GM19328 (cell line): Measurements from ENCODE around the gene PTPN11.
A peak's percentile ranks its signal among the peaks of the same experiment; 100 is the strongest.
"Not testable (repeated sequence)": the region's sequence is repeated elsewhere in the genome, so short reads cannot be mapped to it uniquely, and the experiment has no call there.

Source experiments
- ATAC-seq: cut with Tn5 transposase; IDR thresholded peaks from one replicate; pipeline ENCODE4 v1.9.1; 2021; ENCODE audit warnings: mild to moderate bottlenecking, moderate library complexity; ENCODE audit not compliant: unreplicated experiment

PTPN11 gene

DNA sequence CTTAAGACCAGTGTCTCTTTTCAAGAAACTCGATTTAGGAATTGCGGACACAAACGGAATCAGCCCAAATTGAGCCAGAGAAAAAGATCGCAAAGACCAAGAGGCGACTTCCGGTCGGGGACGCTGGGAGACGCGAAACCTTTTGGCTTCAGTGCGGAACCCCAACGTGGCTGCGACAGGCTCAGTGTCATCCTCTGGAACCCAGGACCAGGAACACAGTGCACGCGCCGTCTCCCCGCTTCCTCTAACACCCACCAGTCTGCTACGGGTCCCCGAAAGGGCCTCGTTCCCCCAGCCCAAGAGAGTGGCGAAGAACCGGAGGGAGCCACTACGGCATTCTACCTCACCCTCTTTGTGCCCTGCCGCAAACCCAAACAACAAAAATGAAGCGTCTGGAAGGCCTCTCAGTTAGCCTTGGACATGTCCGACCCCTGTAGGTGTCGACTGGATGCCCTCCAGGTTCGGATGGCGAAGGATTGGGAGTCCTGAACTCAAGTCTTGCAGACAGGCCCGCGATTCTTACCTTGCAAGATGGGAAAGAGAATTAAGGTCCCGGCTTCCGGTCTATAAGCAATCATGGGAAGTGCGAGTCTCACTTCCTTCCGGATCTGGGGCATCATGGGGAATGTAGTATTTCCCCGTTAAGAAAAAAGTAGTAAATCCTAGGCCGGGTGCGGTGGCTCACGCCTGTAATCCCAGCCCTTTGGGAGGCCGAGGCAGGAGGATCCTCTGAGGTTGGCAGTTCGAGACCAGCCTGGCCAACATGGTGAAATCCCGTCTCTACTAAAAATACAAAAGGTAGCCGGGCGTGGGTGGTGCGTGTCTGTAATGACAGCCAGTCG is 9.5 kb upstream of the PTPN11 start, which contains the start of gene RPL6:
Gene RPL6 (minus strand): TSS at position 542 of the 842 bp plus-strand sequence. CDS start 949 bp downstream, outside the sequence.
- ATAC-seq, result peak; percentile 74

GRCh38 chr12:112409906-112410244 is 8.9 kb upstream of the PTPN11 start:
- ATAC-seq, result no peak

- ATAC-seq, result no peak
Measured at GRCh38 chr12:112413855-112414625, 4.7 kb upstream of the PTPN11 start.

DNA sequence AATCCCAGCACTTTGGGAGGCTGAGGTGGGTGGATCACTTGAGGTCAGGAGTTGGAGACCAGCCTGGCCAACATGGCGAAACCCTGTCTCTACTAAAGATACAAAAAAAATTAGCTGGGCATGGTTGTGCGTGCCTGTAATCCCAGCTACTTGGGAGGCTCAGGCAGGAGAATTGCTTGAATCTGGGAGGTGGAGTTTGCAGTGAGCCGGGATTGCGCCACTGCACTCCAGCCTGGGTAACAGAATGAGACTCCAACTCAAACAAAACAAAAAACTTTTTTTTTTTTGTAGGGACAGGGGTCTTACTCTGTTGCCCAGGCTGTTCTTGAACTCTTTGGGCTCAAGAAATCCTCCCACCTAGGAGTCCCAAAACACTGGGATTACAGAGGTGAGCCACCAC is 3.3 kb upstream of the PTPN11 start:
- not testable (repeated sequence) for ATAC-seq

GRCh38 chr12:112418273-112418607 is 507 bp upstream of the PTPN11 start:
- no peak for ATAC-seq

DNA sequence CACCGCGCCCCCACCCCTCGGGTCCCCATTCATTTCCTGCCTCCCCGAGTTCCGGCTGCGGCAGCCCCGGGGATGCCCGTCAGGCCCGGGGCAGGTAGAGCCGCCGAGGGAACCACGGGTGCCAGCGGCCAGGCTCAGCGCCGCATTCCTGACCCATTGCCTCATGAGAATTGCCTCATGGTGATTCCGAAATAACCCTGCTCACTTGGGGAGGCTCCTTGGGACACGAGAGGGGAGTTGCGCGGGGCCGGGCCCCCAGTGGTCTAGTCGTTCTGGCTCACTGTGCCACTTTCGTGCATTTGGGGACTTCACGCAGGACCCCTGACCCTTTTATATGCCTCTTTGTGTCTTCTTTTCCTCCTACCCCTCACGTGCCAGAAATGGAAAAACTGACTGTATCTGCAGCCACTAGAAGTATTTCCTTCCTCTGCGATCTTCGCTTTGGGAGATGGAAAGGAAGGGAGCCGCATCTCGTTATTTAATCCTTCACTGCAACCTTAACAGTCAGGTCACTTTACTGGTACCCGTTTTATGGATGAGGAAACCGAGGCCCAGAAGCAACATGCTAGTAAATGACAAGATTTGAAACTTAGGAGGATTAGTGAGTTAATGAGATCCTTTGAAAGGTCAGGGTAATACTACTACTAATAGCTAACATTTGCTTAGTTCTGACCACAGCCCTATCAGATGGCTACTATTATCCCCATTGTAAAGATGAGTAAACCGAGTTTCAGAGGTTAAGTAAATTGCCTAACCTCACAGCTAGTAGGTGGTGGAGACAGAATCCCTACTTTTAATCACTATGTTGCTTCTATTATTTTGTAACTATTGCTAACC is 768 bp downstream of the PTPN11 start:
- no peak for ATAC-seq

- ATAC-seq, result no peak
Measured at GRCh38 chr12:112420740-112421139, 2.0 kb downstream of the PTPN11 start.

DNA sequence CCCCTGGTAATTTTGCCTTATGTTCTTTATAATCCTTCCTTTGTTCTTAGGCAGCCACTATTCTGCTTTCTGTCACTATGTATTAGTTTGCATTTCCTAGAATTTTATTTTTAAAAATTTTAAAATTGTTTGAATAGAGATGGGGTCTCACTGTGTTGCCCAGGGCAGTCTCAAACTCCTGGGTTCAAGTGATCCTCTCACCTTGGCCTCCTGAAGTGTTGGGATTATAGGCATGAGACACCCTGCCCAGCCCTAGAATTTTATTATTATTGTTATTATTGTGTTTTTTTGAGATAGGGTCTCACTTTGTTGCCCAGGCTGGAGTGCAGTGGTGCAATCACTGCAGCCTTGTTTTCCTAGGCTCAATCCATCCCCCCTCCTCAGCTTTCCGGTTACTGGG is 2.6 kb downstream of the PTPN11 start:
- no peak for ATAC-seq

- no peak for ATAC-seq
Measured at GRCh38 chr12:112422531-112422930, 3.8 kb downstream of the PTPN11 start.

- ATAC-seq, result no peak
Measured at GRCh38 chr12:112424126-112424525, 5.4 kb downstream of the PTPN11 start.

GRCh38 chr12:112425582-112426382 is 7.0 kb downstream of the PTPN11 start:
- no peak for ATAC-seq

- no peak for ATAC-seq
Measured at GRCh38 chr12:112427760-112428159, 9.0 kb downstream of the PTPN11 start.

DNA sequence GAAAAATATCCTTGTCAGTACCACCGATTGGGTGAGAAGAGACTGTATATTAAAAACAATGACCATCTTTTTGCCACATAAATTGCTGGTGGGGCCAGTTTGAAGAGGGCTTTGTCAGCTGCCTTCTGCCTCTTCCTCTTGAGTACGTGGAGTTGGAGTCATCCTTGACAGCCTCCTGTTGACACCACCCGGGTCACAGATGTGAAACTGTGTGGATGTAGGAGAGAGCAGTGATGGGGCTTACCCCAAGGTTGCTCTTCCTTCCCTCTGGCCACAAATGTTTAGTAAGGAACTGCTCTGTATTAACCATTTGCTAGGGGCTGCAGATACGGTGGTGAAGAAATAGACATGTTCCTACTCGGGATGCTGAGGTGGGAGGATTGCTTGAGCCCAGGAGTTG is 12.2 kb downstream of the PTPN11 start:
- no peak for ATAC-seq

DNA sequence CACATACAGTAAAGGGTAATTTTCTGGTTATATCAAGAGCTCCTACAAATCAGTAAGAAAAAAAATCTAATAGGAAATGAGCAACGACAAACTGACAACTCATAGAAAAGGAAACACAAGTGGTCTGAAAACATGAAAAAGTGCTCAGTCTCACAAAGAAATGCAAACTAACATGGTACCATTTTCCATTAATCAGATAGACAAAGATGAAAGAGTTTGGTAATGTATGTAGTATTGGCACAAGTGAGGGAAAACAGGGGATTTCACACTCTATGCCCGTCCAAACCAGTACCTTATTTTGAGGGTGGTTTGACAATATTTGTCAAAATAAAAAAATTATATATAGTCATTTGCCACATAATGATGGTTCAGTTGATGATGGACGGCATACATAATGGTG is 13.2 kb downstream of the PTPN11 start:
- ATAC-seq, result no peak

GRCh38 chr12:112433551-112433950 is 14.8 kb downstream of the PTPN11 start:
- ATAC-seq, result no peak

- ATAC-seq, result not testable (repeated sequence)
Measured at GRCh38 chr12:112438645-112439044, 19.9 kb downstream of the PTPN11 start.

DNA sequence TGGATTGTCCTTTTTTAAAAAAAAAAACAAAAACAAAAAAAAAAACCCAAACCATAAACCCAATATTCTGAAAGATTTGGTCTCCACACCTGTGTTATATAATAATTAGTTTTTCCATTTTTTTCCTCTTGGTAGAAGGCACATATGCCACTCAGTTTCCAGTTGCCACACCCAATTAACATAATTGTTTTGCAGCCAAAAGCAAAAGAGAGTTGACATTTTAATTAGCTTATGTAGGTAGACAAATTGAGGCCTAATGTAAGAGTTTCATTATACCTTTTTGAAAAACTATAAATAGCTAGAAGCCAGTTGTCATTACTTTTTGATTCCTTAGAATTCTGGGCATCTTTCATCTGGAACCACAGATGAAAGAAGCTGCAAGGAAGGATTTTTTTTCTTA is 21.0 kb downstream of the PTPN11 start:
- ATAC-seq, result no peak

GRCh38 chr12:112440653-112441052 is 21.9 kb downstream of the PTPN11 start:
- ATAC-seq, result not testable (repeated sequence)

GRCh38 chr12:112443916-112444315 is 25.2 kb downstream of the PTPN11 start:
- no peak for ATAC-seq

DNA sequence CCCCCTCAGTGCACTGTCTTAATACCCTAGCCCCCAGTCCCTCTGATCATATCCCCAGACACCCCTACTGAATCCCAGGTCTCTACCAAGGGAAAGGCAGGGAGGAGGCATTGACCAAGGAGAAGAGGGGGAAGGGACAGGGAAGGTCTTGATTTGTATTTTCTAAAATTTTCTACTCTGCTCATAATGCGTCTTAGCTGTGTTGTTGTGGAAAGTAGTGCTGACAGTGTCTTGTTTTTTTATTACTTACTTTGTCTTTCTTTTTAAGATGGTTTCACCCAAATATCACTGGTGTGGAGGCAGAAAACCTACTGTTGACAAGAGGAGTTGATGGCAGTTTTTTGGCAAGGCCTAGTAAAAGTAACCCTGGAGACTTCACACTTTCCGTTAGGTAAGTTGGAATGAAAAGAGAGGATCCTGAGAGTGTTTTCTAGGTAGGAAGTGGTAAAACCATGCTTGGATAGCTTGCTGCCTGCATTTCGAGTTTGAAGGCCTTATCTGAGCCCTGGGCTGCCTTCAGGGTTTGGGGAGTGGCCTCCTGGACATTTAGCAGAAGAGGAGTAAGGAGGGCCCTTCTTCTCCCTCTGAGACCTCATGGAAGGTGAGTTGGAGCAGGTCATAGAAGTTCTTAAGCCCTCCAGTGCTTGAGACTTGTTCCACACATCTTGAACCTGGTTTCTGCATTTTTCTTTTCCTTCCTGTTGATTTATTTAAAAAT is 27.4 kb downstream of the PTPN11 start:
- no peak for ATAC-seq
